ENCODE results near the gene GTF3A.

The GTF3A gene

GRCh38 chr13:27482983-27483382 is 58.6 kb downstream of the GTF3A start:
- no peaks in the 10 kb centered on the region for H3K9me3 ChIP-seq (ENCODE audit: severe bottlenecking)
- H3K4me1 ChIP-seq (ENCODE audit: insufficient read depth, poor library complexity, severe bottlenecking): no peaks in the 10 kb centered on the region
- ATAC-seq (ENCODE audit: low read depth): no peak
- no peaks in the 10 kb centered on the region for H3K27me3 ChIP-seq (ENCODE audit: insufficient read depth, poor library complexity, severe bottlenecking)
- H3K4me3 ChIP-seq (ENCODE audit: severe bottlenecking): no peak overlapping the region
- DNase-seq (ENCODE audit: low spot score): no peak
- H3K27ac ChIP-seq (ENCODE audit: poor library complexity, severe bottlenecking): no peak overlapping the region
- H3K36me3 ChIP-seq (ENCODE audit: low read depth): no peaks in the 10 kb centered on the region
- TF ChIP-seq CTCF (IDR thresholded peaks at IDR 0.05; ENCODE audit: poor library complexity, severe bottlenecking): no peak

- no peak overlapping the region for H3K4me3 ChIP-seq (ENCODE audit: severe bottlenecking)
These were observed 59.0 kb downstream of the GTF3A start for GRCh38 chr13:27483421-27483820.

More at GRCh38 chr13:27483421-27483820, 59.0 kb downstream of the GTF3A start:
- H3K9me3 ChIP-seq (ENCODE audit: severe bottlenecking): no peaks in the 10 kb centered on the region
- no peak for TF ChIP-seq CTCF (IDR thresholded peaks at IDR 0.05; ENCODE audit: poor library complexity, severe bottlenecking)
- no peaks in the 10 kb centered on the region for H3K36me3 ChIP-seq (ENCODE audit: low read depth)
- no peak for ATAC-seq (ENCODE audit: low read depth)
- no peak for DNase-seq (ENCODE audit: low spot score)
- no peaks in the 10 kb centered on the region for H3K4me1 ChIP-seq (ENCODE audit: insufficient read depth, poor library complexity, severe bottlenecking)
- H3K27me3 ChIP-seq (ENCODE audit: insufficient read depth, poor library complexity, severe bottlenecking): no peaks in the 10 kb centered on the region
- no peak overlapping the region for H3K27ac ChIP-seq (ENCODE audit: poor library complexity, severe bottlenecking)
